ENCODE data around the gene GAB1.

- no peak for TF ChIP-seq POLR2AphosphoS5 (IDR thresholded peaks at IDR 0.05; ENCODE audit: insufficient read depth in 1 of 2, low read depth in 1 of 2)
- TF ChIP-seq, protein P1, sequence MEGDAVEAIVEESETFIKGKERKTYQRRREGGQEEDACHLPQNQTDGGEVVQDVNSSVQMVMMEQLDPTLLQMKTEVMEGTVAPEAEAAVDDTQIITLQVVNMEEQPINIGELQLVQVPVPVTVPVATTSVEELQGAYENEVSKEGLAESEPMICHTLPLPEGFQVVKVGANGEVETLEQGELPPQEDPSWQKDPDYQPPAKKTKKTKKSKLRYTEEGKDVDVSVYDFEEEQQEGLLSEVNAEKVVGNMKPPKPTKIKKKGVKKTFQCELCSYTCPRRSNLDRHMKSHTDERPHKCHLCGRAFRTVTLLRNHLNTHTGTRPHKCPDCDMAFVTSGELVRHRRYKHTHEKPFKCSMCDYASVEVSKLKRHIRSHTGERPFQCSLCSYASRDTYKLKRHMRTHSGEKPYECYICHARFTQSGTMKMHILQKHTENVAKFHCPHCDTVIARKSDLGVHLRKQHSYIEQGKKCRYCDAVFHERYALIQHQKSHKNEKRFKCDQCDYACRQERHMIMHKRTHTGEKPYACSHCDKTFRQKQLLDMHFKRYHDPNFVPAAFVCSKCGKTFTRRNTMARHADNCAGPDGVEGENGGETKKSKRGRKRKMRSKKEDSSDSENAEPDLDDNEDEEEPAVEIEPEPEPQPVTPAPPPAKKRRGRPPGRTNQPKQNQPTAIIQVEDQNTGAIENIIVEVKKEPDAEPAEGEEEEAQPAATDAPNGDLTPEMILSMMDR (IDR thresholded peaks at IDR 0.05): no peak
Observed at GRCh38 chr4:143424276-143424675, 87.6 kb downstream of the GAB1 start.

Measured in vagina (tissue), 2 donors.